ENCODE results near the gene HM13. TPM values are rescaled to one million over a fixed set of nuclear protein-coding genes. Genes with fewer than 3 reads are reported as not detected.

Gene HM13
- total and polyA plus RNA-seq, 2 of the 13 experiments (the other 11 are each of a cell fraction or from before 2014, with no cell fraction given) = 118 to 243 TPM

- TF ChIP-seq NFAT5 (CRISPR knock-in tag; IDR thresholded peaks at IDR 0.05) (no peak; the same call in 1 of the 2 replicates), HBP1 (CRISPR knock-in tag; IDR thresholded peaks at IDR 0.05; ENCODE audit: low read depth) (no peak), ATF4 (CRISPR knock-in tag; IDR thresholded peaks at IDR 0.05) (peak in 1 of 2 experiments; percentile 39; a peak in 1 of 4 replicates), HMGXB3 (CRISPR knock-in tag; IDR thresholded peaks at IDR 0.05; ENCODE audit: borderline replicate concordance) (no peak), SMYD3 (CRISPR knock-in tag; IDR thresholded peaks at IDR 0.05) (no peak), MTERF4 (CRISPR knock-in tag; IDR thresholded peaks at IDR 0.05) (no peak), ZNF850 (CRISPR knock-in tag; conservative IDR thresholded peaks at IDR 0.05) (no peak), GATAD2A (CRISPR knock-in tag; IDR thresholded peaks at IDR 0.05) (no peak), ZNF101 (CRISPR knock-in tag; IDR thresholded peaks at IDR 0.05; ENCODE audit: borderline replicate concordance, low read depth) (no peak), SMAD1 (CRISPR knock-in tag; IDR thresholded peaks at IDR 0.05; ENCODE audit: borderline replicate concordance, low read depth) (no peak), HNRNPLL (IDR thresholded peaks at IDR 0.05; ENCODE audit: low read depth, low read length, poor library complexity, severe bottlenecking) (no peak)
- TF ChIP-seq, protein P1, sequence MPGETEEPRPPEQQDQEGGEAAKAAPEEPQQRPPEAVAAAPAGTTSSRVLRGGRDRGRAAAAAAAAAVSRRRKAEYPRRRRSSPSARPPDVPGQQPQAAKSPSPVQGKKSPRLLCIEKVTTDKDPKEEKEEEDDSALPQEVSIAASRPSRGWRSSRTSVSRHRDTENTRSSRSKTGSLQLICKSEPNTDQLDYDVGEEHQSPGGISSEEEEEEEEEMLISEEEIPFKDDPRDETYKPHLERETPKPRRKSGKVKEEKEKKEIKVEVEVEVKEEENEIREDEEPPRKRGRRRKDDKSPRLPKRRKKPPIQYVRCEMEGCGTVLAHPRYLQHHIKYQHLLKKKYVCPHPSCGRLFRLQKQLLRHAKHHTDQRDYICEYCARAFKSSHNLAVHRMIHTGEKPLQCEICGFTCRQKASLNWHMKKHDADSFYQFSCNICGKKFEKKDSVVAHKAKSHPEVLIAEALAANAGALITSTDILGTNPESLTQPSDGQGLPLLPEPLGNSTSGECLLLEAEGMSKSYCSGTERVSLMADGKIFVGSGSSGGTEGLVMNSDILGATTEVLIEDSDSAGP (CRISPR knock-in tag; IDR thresholded peaks at IDR 0.05; ENCODE audit: borderline replicate concordance) = no peak
These were observed 79.8 kb downstream of the HM13 start (continued) for GRCh38 chr20:31594002-31594557.

Data from HepG2 (cell line).